ENCODE results near the gene RYR2.
"Not testable (repeated sequence)": the region's sequence is repeated elsewhere in the genome, so short reads cannot be mapped to it uniquely, and the experiment has no call there.

Gene RYR2

DNA sequence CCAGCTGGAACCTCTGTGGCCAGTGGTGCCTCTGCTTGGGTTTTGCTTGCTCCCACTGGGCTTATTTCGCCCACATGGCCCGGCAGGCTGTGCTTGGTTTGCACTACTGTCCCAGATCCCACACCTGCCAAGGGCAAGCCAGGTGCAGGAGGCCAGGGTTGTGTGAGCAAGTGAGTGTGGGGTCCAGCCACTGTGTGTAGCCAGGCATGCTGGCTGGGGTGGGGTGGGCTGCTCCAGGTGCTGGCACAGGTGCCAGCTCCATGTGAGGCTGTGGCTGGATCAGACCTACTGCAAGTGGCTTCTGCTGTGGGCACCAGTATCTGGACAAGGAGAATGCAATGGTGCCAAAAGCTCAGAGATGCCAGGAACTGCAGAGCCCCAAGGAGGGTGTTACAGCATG, 28.5 kb downstream of the RYR2 start:
- no peak for DNase-seq (ENCODE audit: low read depth, low spot score)

DNA sequence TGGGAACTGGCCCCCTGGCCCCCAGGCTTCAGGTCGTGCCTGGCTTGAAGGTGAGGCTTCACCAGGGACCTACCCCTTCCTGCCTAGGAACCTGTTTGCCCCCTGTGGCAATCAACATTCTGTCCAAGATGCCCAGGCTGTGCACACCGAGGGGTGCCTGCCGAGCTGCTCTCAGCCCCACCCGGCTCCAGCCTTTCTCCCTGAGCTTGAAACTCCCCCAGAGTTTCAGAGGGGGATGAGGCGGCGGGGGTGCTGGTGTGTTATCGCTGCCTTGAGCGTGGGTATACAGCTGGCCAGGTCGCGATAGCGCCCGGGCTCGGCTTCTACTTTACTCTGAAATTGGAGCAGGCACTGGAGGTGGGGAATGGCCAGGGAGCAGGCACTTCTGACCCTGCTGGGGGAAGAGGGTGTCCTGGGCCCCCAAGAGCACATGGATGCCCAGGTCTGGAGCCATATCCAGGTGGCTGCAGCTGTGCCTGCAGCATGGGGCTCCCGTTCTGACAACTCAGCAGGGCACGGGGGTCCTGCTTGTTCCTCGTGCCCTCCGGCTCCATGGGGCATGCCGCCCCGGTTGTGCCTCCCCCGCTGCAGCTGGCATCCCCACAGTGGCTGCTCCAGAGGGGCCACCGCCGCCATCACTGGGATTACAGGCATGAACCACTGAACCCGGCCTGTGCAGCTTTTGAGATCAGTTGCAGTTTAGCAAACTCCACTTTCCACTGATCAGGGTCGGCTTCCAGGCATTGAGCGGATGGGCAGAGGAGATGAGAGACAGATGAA, 29.8 kb downstream of the RYR2 start:
- DNase-seq (ENCODE audit: low read depth, low spot score): no peak
- H3K27ac ChIP-seq: no peak overlapping the region

More for the DNA sequence above, 28.5 kb downstream of the RYR2 start:
- H3K27ac ChIP-seq: no peak overlapping the region

DNA sequence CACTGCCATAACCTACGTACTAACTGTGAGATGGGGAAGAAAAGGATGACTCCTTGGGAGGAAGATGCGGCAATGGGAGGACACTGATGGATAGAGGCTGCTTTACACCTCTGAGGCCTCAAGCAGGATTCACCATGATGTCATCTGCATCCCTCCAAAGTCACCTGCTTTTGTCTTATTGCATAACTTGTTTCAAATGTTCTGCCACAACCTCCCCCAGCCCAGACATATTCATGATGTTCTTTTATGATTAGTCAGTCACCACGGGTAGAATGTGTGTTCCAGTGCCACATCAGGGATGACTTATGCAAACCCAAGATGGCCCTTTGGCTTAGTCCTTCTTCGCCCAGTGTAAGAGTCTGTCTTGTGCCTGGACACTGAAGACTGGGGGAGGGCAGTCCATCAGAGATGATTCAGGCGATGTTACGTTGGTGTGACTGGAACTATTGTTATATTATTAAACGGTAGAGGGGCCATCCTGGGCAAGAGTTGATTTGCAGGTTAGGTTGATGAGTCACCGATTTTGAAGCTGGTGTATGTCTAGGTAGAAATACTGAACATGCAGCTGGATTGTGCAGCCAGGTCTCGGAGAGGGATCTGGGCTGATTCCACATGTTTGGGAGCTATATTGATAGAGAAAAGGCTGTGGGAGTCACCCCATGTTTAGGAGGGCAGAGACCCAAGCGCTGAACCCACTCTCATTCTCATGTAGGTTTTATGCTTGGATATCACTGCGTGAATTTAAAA, 32.6 kb downstream of the RYR2 start:
- no peak overlapping the region for H3K27ac ChIP-seq
- DNase-seq (ENCODE audit: low read depth, low spot score): no peak

DNA sequence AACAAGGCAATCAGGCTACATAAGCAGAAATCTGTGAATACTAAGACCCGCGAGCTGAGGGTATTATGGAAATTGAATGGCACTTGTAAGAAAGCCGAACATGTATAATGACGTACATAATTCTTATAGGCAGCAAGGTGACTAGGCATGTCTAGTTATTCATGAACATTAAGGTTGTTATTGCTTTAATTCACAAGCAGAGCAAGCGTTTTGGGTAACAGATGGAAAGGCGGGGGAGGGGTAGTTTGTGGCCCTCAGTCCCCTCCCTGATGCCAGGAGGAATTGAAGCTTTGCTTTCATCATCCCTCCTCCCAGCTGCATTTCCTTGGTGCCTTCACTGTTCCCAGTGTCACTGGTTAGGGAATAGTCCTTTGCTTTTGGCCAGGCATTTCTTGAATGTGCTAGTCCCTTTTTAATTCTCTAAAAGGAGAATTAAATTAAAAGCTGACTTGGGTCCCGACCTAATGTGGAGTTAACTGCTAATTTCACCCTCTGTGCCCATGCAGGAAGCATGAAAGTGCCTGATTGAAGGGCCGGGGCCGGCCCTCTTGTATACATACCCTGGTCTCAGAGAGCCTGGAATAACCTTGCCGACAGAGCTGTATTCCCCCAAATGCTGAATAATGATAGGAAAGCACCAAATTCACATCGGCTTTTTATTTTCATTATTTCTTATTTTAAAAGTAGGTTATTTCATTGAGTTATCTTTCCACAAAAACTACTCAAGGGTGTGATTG, 42.5 kb downstream of the RYR2 start:
- no peak overlapping the region for H3K27ac ChIP-seq
- DNase-seq (ENCODE audit: low read depth, low spot score): no peak

DNA sequence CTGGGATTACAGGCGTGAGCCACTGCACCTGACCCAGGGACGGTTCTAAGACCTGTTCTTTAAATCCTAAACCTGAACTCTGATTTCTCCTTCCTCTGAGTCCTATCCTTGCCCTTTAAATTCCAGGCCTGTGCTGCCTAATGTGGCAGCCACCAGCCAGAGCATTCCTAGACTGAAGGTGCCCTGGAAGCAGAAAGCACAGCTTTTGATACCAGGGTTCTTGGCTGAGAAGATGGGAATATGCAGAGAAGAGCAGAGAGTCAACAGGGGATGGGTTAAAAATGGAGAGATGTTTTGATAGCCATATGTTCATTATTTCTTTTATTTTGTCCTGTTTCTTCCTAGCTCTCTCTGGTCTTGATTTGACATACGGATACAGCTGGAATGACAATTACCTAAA, 49.7 kb downstream of the RYR2 start:
- DNase-seq (ENCODE audit: low read depth, low spot score): no peak
- no peak overlapping the region for H3K27ac ChIP-seq

DNA sequence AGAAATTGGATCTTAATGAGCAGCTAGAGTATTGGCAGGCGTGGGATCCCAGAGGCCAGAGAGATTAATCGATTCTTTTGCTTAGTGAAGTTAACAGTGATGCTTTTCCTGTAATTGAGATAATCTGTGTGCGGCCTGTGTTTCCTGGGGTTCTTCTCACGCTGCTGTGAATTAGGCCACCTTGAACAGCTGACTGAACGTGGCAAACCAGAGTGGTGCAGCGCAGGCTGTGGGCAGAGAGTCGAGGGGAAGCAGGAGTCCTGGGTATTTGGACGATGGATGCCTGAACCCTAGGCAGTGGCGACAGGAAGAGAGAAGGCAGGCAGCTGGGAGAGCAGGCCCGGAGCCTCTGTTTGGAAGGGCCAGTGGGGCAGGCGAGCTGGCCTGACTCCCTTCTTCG, 51.7 kb downstream of the RYR2 start:
- H3K27ac ChIP-seq: no peak overlapping the region
- DNase-seq (ENCODE audit: low read depth, low spot score): no peak

DNA sequence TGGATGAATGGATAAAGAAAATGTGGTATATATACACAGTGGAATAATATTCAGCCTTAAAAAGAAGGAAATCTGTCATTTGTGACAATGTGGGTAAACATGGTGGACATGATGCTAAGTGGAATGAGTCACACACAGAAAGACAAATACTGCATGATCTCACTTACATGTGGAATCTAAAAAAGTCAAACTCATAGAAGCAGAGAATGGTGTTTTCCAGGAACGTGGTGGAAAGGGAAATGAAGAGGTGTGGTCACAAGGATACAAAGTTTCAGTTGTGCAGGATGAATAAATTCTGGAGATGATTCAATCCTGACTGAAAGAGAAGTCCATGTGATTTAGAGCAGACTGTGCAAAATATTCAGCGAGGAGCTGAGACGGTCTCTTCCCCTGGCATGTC, 56.6 kb downstream of the RYR2 start:
- no peak overlapping the region for H3K27ac ChIP-seq
- no peak for DNase-seq (ENCODE audit: low read depth, low spot score)

DNA sequence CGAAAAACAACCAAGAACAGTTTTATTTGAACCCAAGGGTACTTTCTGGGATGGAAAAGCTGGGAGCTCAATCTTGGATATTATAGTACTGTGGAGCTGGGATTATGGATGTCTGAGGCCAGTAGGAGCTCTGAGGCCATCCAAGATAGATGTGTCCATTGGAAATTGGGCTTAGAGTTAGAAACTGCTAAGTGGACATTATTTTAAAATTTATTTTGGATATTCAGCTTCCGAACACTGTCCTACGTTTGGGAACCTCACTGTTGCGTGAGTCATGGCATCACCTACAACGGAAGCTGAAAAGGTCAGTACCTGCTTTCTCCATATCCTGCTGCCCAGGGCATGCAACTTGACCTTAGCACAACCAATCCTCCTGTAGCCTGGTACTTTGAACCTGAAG, 61.0 kb downstream of the RYR2 start:
- DNase-seq (ENCODE audit: low read depth, low spot score): no peak
- no peak overlapping the region for H3K27ac ChIP-seq

DNA sequence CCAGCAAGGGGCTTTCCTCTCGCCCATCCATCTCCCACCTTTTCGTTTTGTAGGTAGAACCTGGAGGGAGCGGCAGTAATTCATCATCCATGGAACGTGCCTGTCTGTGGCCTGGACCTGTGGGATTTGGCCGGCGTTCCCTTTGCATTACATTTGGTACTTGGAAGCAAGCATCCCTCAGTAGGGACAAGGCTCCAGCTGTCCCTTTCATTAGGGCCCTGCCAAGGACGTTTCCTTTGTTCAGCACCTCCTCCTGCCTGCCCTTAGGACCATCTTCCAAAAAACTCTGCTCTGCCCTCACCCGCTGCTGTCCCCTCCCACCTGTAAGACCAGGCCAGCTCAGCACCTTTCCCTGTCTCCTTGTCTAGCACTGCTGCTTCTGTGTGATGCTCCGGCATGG, 62.1 kb downstream of the RYR2 start:
- no peak overlapping the region for H3K27ac ChIP-seq
- no peak for DNase-seq (ENCODE audit: low read depth, low spot score)

DNA sequence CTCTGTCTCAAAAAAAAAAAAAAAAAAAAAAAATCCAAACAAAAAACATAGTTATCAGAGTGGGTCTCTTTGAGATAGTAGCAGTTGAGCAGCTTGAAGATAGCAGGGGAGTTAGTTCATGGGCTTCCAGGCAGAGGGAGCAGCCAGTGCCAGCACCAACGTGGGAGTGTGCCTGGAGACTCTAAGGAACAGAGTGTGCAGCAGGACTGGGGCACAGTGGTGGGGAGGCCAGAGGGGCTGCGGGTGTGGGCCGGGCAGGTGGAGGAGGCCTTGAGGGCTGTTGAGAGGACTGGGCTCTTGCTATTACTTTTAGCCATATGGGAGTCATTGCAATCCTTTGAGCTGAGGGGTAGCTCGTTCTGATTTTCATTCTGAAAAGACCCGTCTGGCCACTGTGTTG, 63.8 kb downstream of the RYR2 start:
- no peak for DNase-seq (ENCODE audit: low read depth, low spot score)
- H3K27ac ChIP-seq: no peak overlapping the region

DNA sequence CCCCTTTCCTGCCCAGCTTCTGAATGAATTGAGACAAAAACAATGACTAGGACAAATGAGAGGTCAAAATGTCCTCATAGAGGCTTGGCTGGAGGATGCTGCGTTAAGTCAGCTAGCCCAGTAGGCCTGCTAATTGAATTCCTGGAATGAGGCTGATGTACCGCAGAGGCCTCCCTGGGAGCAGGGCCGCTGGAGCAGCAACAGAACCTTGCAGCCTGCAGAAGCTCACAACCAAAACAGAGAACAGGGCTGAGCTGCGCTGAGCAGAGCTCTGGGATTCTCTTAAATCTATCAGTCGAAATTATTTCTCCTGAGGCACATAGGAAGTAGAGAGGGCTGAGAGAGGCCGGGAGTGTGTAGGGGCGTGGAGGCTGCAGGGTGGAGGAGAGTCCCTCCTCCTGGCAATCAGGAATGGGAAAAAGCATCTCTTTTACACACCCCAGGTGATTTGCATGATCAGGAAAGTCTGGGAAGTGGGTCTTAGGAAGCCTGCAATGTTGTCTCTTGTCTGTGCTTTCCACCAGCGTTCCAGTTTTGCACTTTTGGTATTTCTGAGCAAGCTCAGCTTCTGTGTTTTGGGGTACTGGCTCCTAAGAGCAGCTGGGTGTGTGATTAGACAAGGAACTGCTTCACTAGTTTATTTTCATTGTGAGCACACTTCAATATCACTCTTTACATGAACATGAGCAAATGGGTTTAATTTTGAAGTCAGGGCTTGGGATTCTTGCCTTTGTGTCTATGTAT, 66.5 kb downstream of the RYR2 start:
- no peak for DNase-seq (ENCODE audit: low read depth, low spot score)
- no peak overlapping the region for H3K27ac ChIP-seq

DNA sequence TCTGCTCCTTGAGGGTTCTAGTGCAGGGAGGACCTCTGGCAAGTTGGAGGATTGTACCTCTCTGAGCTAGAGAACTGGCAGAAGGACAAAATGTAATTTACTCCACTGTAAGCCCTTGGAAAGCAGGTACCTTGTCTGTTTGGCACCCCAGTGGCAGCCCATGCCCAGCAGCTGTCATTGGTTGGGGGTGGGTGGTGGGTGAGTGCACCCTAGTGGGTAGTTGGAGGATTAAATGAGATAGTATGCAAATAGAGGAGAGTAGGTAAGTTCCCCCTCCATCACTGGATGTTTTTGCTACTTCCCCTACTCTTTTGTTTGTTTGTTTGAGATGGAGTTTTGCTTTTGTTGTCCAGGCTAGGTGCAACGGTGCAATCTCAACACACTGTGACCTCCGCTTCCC, 69.8 kb downstream of the RYR2 start:
- no peak overlapping the region for H3K27ac ChIP-seq
- DNase-seq (ENCODE audit: low read depth, low spot score): no peak

DNA sequence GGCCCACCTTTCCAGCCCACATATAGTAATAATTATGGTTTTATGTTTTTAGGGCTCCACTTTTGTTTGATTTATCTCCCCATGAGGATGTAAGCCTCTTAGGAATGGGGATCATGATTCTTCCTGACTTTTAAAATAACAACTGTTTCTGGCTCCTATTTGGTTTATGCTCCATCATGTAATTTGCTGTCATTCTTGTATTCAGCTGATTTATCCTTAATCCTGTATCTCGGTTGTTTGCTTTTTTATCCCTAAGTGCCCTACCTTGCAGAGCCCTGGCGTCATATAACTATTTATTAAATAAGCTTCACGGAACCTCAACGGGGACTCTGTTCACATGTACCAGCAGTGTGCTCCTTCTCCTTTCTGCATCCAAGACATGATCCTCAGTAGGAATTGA, 70.7 kb downstream of the RYR2 start:
- H3K27ac ChIP-seq: no peak overlapping the region

DNA sequence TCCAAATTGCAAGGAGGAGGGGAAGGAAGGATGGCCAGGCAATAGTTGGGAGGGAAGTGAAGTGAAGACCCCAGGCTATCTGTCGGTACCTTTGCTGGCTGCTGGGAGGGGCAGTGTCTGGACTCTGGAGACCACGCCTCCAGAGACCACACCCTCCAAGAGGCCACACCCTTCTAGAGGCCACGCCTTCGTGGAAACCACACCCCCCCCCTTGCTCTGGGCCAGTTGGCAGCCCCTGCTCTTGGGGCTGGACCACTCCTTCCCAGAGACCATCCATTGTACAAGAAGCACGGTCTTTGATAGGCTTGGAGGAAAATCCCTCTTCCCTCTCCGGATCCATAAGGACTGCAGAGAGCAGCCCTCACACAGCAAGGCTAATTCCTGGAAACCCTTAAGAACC, 73.1 kb downstream of the RYR2 start:
- DNase-seq (ENCODE audit: low read depth, low spot score): no peak
- no peak overlapping the region for H3K27ac ChIP-seq

More for the DNA sequence above, 70.7 kb downstream of the RYR2 start:
- DNase-seq (ENCODE audit: low read depth, low spot score): no peak

DNA sequence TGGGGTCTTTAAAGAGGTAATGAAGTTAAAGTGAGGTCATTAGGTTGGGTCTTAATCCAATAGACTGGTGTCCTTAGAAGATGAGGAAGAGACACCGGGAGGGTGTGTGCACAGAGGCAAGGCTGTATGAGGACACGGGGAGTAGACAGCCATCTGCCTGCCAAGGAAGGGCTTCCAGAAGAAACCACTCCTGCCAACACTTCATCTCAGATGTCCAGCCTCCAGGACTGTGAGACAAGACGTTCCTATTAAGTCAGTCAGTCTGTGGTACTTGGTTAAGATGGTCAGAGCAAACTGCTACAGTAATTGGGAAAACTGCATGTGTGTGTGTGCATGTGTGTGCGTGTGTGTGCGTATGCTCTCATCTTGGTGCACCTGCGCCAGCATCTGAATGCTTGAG, 77.1 kb downstream of the RYR2 start:
- DNase-seq (ENCODE audit: low read depth, low spot score): no peak
- H3K27ac ChIP-seq: no peak overlapping the region

DNA sequence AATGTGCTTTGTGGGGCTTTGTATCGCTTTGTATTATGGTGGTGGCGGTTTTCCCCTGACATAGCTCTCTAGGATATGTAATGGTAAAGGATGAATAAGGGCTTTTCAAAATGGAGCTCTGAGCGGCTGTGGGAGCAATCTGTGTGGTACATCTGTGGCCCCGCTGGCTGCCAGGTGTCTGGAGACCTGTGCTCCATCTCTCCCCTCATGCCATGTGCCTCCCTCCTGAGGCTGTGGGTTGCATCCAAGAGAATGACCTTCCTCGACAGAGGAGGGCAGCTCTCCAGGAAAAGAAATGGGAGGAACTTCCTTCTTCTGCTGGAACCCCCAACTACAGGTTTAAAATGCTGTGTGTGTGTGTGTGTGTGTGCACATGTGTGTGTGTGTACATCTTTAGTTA, 78.7 kb downstream of the RYR2 start:
- H3K27ac ChIP-seq: no peak overlapping the region
- no peak for DNase-seq (ENCODE audit: low read depth, low spot score)

DNA sequence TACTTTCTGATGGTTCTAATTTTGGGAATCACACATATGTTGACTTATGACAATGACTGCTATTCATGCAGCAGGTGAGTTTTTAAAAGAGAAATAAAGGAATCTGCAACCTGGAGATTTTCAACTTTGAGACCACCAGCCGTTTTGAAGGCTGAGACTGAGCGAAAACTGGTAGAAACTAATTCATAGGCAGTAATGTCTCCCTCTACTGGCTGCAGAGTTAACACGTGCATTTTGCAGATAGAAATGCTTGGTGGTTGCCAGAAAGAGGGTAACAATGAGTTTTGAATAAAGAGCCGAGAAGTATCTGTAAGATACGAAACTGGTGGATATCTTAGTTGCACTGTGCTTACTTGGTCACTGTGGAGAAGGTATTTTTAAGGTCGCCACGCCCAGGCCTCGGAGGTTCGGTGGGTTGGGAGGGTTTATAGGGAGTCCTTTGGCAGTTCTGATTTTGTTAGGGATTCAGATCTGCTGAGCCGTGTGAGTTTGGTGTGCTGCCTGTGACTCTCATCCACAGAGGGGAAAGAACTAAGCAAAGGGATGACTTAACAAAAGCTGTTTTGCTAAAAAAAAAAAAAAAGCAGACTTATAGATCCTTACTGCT, 83.0 kb downstream of the RYR2 start:
- no peak overlapping the region for H3K27ac ChIP-seq

DNA sequence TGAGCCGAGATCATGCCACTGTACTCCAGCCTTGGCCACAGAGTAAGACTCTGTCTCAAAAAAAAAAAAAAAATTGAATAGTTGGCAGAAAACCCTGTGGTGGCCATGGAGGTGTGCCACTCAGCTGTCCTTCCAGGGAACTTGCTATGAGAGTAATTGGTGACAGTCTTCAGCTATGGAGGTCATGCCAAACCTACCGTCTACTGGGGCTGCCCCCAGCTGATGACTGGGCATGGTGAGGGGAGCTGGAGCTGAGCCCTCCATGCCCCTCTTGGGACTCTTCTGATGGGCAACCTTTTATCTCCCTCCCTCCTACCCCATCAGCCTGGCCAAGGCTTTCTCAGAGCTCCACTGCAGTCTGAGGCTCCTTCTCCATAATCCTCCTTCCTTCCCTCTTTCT, 84.2 kb downstream of the RYR2 start:
- DNase-seq (ENCODE audit: low read depth, low spot score): no peak

More for the DNA sequence above, 83.0 kb downstream of the RYR2 start:
- no peak for DNase-seq (ENCODE audit: low read depth, low spot score)

DNA sequence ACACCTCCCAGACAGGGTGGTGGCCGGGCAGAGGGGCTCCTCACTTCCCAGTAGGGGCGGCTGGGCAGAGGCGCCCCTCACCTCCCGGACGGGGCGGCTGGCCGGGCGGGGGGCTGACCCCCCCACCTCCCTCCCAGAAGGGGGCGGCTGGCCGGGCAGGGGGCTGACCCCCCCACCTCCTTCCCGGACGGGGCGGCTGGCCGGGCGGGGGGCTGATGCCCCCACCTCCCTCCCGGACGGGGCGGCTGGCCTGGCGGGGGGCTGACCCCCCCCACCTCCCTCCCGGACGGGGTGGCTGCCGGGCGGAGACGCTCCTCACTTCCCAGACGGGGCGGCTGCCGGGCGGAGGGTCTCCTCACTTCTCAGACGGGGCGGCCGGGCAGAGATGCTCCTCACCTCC, 85.3 kb downstream of the RYR2 start:
- H3K27ac ChIP-seq; DNase-seq (ENCODE audit: low read depth, low spot score): not testable (repeated sequence)

More for the DNA sequence above, 84.2 kb downstream of the RYR2 start:
- H3K27ac ChIP-seq: no peak overlapping the region

DNA sequence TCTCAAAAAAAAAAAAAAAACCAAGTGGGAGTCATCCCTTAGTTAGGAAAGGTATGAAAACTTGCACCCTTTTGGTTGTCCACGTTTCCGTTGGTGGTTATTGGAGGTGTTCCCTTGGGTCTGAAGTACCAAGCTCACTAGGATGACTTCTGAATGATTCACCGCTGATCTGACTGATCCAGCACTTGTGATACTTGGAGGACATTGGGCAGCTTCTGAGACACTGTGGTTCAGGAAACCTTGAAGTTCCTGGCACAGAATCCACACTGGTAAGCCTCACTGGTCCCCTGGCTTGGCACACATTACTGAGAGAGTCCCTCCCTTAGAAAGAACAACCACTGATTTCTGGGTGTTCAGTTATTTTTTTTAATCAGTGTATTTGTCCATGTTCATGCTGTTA, 91.9 kb downstream of the RYR2 start:
- no peak for DNase-seq (ENCODE audit: low read depth, low spot score)
- no peak overlapping the region for H3K27ac ChIP-seq

Measured in epithelial cell of prostate (primary cell).